Measurements from ENCODE around the gene SLC51A. TPM values are rescaled to one million over a fixed set of nuclear protein-coding genes. Genes with fewer than 3 reads are reported as not detected.

SLC51A gene
- total RNA-seq, 1 experiment from 2014 or later, result not detected

DNA sequence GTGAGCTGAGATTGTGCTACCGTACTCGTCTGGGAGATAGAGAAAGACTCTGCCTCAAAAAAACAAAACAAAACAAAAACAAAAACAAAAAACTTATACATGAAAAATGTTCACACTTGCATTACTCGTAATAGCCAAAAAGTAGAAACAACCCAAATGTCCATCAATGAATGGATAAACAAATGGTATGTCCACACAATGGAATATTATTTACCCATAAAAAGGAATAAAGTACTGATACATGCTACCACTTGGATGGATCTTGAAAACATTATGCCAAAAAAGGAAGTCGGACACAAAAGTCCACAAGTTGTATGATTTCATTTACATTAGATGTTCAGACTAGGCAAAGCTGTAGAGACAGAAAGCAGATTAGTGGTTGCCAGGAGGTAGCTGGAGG lies 44.5 kb downstream of the SLC51A start:
- no peak overlapping the region for H3K4me3 ChIP-seq
- DNase-seq (ENCODE audit: low read depth in 1 of 2, low spot score in 2 of 2), result no peak
- H3K4me1 ChIP-seq (replicated peaks), result no peaks in the 10 kb centered on the region
- H3K36me3 ChIP-seq, result peaks cover 39% of the 10 kb centered on the region
- H3K9me3 ChIP-seq (replicated peaks), result no peaks in the 10 kb centered on the region
- H3K27ac ChIP-seq, result no peak overlapping the region
- H3K27me3 ChIP-seq (replicated peaks), result no peaks in the 10 kb centered on the region

- H3K4me3 ChIP-seq, result no peak overlapping the region
- peaks cover 50% of the 10 kb centered on the region for H3K36me3 ChIP-seq
- H3K27me3 ChIP-seq (replicated peaks), result no peaks in the 10 kb centered on the region
- H3K9me3 ChIP-seq (replicated peaks), result no peaks in the 10 kb centered on the region
- peaks cover 10% of the 10 kb centered on the region for H3K4me1 ChIP-seq (replicated peaks)
- no peak overlapping the region for H3K27ac ChIP-seq
- DNase-seq (ENCODE audit: low read depth in 1 of 2, low spot score in 2 of 2), result no peak
Measured at GRCh38 chr3:196263819-196264218, 47.5 kb downstream of the SLC51A start.

DNA sequence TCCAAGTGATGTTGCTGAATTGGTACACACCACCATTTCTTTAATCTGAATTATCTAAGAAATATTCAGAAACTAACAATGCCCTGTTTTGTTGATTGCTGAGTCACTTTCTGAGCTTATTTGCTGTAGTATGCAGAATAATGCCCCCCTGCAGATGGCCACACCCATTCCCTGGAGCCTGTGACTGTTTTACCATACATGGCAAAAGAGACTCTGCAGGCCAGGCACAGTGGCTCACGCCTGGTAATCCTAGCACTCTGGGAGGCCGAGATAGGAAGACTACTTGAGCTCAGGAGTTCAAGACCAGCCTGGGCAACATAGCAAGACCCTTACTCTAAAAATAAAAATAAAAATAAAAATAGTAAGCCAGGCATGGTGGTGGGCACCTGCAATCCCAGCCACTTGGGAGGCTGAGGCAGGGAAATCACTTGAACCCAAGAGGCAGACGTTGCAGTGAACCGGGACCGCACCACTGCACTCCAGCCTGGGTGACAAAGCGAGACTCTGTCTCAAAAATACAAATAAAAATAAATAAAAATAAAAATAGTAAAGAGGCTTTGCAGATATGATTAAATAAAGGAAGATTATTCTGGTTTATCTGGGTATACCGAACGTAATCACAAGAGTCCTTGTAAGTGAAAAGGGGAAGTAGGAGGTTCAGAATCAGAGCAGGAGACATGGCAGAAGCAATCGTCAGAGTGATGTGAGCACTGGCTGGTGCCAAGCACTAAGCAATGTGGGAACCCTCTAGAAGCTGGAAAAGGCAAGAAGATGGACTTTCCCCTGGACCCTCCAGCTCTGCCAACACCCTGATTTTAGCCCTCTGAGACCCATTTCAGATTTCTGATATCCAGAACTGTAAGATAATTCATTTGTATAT lies 52.2 kb downstream of the SLC51A start:
- H3K27me3 ChIP-seq (replicated peaks), result no peaks in the 10 kb centered on the region
- H3K27ac ChIP-seq, result peak overlapping the region; percentile 64
- peak; percentile 72 to 92 for DNase-seq (ENCODE audit: low read depth in 1 of 2, low spot score in 2 of 2)
- peaks cover 10% of the 10 kb centered on the region for H3K4me1 ChIP-seq (replicated peaks)
- peaks cover 68% of the 10 kb centered on the region for H3K36me3 ChIP-seq
- H3K4me3 ChIP-seq, result no peak overlapping the region
- no peaks in the 10 kb centered on the region for H3K9me3 ChIP-seq (replicated peaks)

DNA sequence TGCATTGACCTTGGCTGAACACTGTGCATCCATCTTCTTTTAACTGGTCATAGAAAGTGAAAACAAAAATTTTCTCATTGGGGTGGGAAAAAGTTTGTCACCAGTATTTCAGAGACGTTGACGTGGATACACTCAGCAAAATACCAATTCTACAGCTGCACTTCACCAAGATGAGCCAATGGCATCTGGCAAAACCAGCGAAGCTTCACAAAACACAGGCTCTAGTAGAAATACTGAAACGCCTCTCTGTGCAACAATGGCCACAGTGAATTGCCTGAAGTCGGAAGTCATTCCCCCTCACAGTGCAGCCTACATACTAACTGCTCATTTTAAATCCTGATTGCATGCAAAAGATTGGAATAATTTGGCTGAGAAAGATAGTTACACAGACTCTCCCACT lies 54.2 kb downstream of the SLC51A start:
- Histone ChIP-seq H3K9me3 (replicated peaks) (no peaks in the 10 kb centered on the region), H3K4me1 (replicated peaks) (peaks cover 24% of the 10 kb centered on the region), H3K36me3 (peaks cover 70% of the 10 kb centered on the region), H3K27ac (no peak overlapping the region), H3K4me3 (no peak overlapping the region), H3K27me3 (replicated peaks) (no peaks in the 10 kb centered on the region)
- no peak for DNase-seq (ENCODE audit: low read depth in 1 of 2, low spot score in 2 of 2)

DNA sequence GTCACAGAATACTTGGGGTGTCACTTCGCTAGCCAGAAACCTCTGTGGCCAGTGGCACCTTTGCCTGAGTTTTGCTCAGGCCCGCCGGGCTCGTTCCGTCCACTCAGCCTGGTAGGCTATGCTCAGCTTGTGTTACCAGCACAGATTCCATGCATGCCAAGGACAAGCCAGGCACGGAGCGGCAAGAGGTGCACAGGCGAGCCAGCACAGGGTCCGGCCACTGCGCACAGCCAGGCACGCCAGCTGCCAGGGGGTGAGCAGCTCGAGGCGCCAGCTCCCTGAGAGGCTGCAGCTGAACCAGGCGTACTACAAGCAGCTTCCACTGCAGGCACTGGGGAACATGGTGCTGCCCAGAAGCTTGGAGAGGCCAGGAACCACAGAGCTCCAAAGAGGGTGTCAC lies 56.5 kb downstream of the SLC51A start:
- no peak overlapping the region for H3K4me3 ChIP-seq
- H3K27me3 ChIP-seq (replicated peaks), result no peaks in the 10 kb centered on the region
- H3K4me1 ChIP-seq (replicated peaks), result peaks cover 22% of the 10 kb centered on the region
- DNase-seq (ENCODE audit: low read depth in 1 of 2, low spot score in 2 of 2), result no peak
- no peak overlapping the region for H3K27ac ChIP-seq
- H3K36me3 ChIP-seq, result peaks cover 50% of the 10 kb centered on the region
- no peaks in the 10 kb centered on the region for H3K9me3 ChIP-seq (replicated peaks)

DNA sequence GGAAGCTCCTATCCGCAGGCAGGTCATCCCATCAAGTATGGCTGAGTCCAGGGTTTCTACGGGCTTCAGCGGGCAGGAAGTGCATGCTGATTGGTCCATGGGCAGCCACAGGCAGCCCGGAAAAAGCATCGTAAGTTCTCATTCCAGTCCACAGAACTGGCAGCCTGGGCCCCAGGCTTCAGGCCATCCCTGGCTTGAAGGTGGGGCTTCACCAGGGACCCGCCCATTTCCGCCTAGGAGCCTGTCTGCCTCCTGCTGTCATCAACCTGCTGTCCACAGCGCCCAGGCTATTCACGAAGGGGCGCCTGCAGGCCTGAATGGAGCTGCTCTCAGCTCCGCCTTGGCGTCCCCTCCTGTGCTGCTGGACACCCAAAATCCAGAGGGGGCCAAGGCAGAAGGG lies 57.3 kb downstream of the SLC51A start:
- no peak overlapping the region for H3K27ac ChIP-seq
- H3K9me3 ChIP-seq (replicated peaks), result no peaks in the 10 kb centered on the region
- peaks cover 48% of the 10 kb centered on the region for H3K36me3 ChIP-seq
- DNase-seq (ENCODE audit: low read depth in 1 of 2, low spot score in 2 of 2), result no peak
- H3K4me1 ChIP-seq (replicated peaks), result peaks cover 20% of the 10 kb centered on the region
- no peak overlapping the region for H3K4me3 ChIP-seq
- no peaks in the 10 kb centered on the region for H3K27me3 ChIP-seq (replicated peaks)

GRCh38 chr3:196274585-196274984 lies 58.3 kb downstream of the SLC51A start:
- H3K27me3 ChIP-seq (replicated peaks), result no peaks in the 10 kb centered on the region
- no peak overlapping the region for H3K4me3 ChIP-seq
- peaks cover 39% of the 10 kb centered on the region for H3K36me3 ChIP-seq
- H3K27ac ChIP-seq, result peak overlapping the region; percentile 3; the same call in 1 of the 2 replicates
- no peaks in the 10 kb centered on the region for H3K9me3 ChIP-seq (replicated peaks)
- no peak for DNase-seq (ENCODE audit: low read depth in 1 of 2, low spot score in 2 of 2)
- peaks cover 26% of the 10 kb centered on the region for H3K4me1 ChIP-seq (replicated peaks)

DNA sequence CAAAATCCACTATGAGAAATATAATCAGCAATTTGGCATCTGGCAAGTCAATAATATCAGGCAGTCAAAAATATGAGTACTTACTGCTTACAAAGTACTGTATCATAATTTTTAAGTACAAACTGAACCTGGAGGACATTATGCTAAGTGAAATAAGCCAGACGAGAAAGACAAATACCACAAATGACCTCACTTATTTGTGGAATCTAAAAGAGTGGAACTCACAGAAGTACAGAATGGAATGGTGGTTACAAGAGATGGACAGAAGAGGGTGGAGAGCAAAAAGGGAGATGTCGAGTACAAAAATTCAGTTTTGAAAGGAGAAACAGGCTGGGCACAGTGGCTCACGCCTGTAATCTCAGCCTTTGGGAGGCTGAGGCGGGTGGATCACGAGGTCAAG lies 58.8 kb downstream of the SLC51A start:
- Histone ChIP-seq H3K36me3 (peaks cover 37% of the 10 kb centered on the region), H3K27ac (0 out of 2 replicates have a peak overlapping the region, but pooled peaks have one; percentile 3), H3K4me3 (no peak overlapping the region), H3K4me1 (replicated peaks) (peaks cover 26% of the 10 kb centered on the region), H3K9me3 (replicated peaks) (no peaks in the 10 kb centered on the region), H3K27me3 (replicated peaks) (no peaks in the 10 kb centered on the region)
- DNase-seq (ENCODE audit: low read depth in 1 of 2, low spot score in 2 of 2), result no peak

GRCh38 chr3:196280689-196281440 lies 64.5 kb downstream of the SLC51A start:
- DNase-seq (ENCODE audit: low read depth in 1 of 2, low spot score in 2 of 2), result no peak
- Histone ChIP-seq H3K36me3 (peaks cover 11% of the 10 kb centered on the region), H3K9me3 (replicated peaks) (no peaks in the 10 kb centered on the region), H3K4me1 (replicated peaks) (peaks cover 18% of the 10 kb centered on the region), H3K27ac (no peak overlapping the region), H3K4me3 (no peak overlapping the region), H3K27me3 (replicated peaks) (no peaks in the 10 kb centered on the region)

DNA sequence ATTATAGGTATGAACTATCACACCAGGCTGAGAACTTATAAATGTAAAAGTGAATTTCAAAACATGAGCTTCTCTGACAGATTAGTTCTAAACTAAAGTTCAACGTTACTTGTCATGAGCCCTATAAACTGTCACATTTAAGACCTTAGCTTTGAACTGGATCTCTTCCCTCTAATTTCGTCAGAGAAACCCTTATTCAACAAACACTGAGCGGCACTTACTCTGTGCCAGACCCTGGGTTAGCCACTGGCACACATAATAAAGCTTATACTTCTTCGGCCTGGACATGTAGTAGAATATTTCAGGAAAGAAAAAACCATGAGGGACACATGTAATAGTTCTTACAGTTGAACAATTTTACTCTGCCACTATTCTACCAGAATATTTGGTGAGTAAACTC lies 65.6 kb downstream of the SLC51A start:
- no peak overlapping the region for H3K4me3 ChIP-seq
- H3K27me3 ChIP-seq (replicated peaks), result no peaks in the 10 kb centered on the region
- H3K4me1 ChIP-seq (replicated peaks), result peaks cover 27% of the 10 kb centered on the region
- DNase-seq (ENCODE audit: low read depth in 1 of 2, low spot score in 2 of 2), result no peak
- H3K36me3 ChIP-seq, result peaks cover 15% of the 10 kb centered on the region
- H3K9me3 ChIP-seq (replicated peaks), result no peaks in the 10 kb centered on the region
- H3K27ac ChIP-seq, result no peak overlapping the region

Other genes starting within 250 kb of the SLC51A start
- 77.3 and 92.3 TPM in 2 replicates for gene TFRC, start 134.4 kb upstream of the SLC51A start, total RNA-seq (2014; rRNA removed; shearing (Covaris generic))
- gene ZDHHC19, start 5.1 kb upstream of the SLC51A start, total RNA-seq (2014; rRNA removed; shearing (Covaris generic)), result not detected in 2 replicates
- 63.7 and 84.6 TPM in 2 replicates for gene PCYT1A, start 71.2 kb downstream of the SLC51A start, total RNA-seq (2014; rRNA removed; shearing (Covaris generic))
- 20.5 and 24.2 TPM in 2 replicates for gene DYNLT2B, start 101.7 kb downstream of the SLC51A start, total RNA-seq (2014; rRNA removed; shearing (Covaris generic))
- 0.19 and 5.0 TPM in 2 replicates for gene TM4SF19, start 121.9 kb downstream of the SLC51A start, total RNA-seq (2014; rRNA removed; shearing (Covaris generic))
- 9.2 and 11.2 TPM in 2 replicates for gene UBXN7, start 215.9 kb downstream of the SLC51A start, total RNA-seq (2014; rRNA removed; shearing (Covaris generic))

All from SJSA1 (cell line).